HG03520 (cell line): ENCODE measurements around the gene PKD2.
"Not testable (repeated sequence)": the region's sequence is repeated elsewhere in the genome, so short reads cannot be mapped to it uniquely, and the experiment has no call there.

ENCODE experiments used
- ATAC-seq: cut with Tn5 transposase; IDR thresholded peaks from one replicate; pipeline ENCODE4 v1.9.1; 2021; ENCODE audit warnings: mild to moderate bottlenecking, moderate library complexity; ENCODE audit not compliant: unreplicated experiment

Gene PKD2

DNA sequence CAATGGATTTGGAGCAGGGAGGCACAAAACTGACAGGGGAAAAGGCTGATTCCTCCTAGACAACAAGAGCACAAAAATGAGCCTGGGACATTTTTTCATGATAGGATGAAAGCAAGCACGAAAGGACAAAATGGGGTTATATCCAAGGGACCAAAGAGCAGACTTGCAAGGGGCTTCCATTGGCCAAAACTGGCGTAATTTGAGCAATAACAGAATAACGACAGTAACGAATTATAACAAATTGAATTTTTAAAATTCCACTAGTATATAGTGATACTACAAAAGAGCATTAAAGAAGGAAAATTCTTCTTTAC lies 21.6 kb upstream of the PKD2 start:
- ATAC-seq, result no peak

DNA sequence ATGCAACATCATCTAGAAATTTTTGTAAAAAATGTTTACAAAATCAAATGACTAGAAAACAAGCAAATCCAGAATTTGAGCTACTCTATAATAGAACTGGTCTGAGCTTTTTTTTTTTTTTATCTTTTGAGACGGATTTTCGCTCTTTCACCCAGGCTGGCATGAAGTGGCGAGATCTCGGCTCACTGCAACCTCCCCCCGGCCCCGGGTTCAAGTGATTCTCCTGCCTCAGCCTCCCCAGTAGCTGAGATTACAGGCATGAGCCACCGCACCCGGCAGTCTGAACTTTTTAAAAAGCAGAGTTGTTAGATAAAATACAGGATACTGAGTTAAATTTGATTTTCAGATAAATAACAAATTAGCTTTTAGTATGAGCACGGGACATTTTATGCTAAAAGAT lies 20.9 kb upstream of the PKD2 start:
- no peak for ATAC-seq

DNA sequence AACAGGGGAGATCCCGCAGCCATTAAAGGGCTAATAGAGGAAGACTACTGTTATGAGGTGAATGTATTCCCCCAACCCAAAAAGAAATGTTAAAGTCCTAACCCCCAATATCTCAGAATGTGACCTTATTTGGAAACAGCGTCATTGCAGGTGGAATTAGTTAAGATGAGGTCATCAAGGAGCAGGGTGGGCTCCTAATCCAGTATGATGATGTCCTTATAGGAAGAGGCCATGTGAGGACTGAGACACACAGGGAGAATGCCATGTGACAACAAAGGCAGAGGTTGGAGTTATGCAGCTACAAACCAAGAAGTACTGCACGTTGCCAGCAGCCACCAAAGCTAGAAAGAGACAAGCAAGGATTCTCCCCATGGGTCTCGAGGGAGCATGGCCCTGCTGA lies 17.7 kb upstream of the PKD2 start:
- no peak for ATAC-seq

DNA sequence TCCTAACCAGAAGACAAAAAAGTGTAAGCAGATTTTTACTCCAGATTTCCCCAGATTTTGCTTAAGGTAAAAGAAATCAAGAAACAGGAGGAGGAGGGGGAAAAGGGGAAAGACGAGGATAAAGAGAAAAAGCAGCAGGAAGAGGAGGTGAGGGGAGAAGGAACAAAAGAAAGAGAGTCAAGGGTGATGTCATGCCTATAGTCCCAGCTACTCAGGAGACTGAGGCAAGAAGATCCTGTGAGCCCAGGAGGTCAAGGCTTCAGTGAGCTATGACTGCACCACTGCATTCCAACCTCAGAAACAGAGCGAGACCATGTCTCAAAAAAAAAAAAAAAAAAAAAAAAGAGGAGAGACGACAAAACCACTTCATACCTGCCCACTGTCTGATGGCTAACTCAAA lies 12.0 kb upstream of the PKD2 start:
- no peak for ATAC-seq

DNA sequence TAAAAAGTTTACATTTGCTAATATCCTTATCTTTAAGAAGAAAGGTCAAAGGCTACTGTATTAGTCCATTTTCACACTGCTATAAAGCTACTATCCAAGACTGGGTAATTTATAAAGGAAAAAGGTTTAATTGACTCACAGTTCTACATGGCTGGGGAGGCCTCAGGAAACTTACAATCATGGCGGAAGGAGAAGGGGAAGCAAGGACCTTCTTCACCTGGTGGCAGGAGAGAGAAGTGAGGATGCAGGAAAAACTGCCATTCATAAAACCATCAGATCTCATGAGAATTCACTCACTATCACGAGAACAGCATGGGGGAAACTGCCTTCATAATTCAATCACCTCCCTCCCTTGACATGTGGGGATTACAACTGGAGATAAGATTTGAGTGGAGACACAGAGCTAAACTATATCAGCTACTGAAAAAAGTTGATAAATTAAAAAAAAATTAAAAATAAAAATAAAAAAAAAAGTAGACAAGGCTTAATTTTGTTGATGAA lies 8.2 kb upstream of the PKD2 start:
- ATAC-seq, result not testable (repeated sequence)

DNA sequence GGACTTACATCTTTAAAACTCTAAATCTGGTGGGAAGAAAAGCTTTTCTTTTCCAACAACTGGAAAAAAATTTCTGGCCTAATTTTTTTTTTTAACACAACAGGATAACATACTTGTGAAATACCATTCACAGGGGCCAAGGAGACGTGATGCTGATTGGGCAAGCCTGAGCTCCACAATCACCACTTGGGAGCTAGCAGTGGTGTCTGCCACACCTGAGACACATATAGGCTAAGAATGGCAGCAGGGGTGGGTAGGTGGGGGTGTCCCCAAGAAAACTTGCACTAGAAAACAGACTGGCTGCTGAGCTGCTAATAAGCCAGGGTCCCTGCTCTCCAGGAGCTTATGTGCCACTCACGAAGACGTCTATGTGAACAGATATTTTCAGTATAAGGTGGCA lies 5.6 kb upstream of the PKD2 start:
- ATAC-seq, result no peak

DNA sequence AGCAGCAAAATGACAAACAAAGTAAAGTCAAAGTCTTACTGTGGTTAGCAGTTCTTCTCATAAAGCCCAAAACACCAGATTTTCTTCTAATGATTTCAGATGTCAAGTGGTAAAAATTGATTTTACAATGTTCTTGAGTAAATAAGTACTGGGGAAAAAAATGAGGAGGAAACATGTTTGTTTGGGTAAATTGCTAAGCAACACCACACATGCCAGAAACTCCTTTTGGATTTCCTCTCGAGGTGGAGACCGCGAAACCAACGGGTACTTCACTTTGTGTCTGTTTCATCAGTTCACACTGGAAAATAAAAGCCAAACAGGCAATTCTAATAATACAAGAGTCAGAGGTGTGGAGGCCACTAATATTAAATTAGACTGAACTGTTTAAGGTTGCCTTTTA lies 4.6 kb upstream of the PKD2 start:
- ATAC-seq, result no peak

DNA sequence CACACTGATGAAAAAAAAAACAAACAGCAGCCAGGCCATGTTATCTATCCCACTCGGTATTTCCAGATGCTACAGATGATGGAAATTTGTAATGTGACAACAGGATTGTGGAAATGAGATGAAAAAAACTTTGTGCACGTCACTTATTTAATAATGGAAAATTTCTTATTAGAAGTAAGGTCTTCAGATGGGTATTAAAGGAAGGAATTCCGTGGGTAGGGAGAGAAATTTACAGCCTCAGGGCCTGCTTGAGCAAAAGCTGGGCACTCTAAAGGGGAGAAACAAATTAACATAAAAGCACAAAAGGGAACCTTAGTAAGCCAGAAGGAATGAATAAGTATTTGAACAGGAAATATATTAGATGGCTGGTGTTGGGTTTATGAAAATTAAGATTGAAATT lies 4.2 kb upstream of the PKD2 start:
- no peak for ATAC-seq

DNA sequence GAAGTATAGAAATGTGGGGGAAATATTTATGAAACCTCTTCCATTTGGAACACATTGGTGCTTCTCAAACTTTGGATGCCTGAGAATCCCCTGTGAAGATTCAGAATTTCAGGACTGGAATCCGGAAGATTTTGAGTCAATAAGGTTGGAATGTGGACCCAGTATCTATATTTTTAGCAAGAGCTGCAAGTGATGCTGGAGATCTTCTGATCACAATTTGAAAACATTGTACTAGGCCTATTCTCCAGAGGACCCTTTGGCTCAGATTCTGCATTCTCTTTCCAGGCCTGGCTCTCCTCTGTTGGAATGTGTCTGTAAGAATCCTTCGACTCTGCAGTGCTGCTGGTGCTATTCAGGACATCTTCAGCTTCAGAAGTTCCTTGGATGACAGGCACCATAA lies 2.4 kb upstream of the PKD2 start:
- no peak for ATAC-seq

DNA sequence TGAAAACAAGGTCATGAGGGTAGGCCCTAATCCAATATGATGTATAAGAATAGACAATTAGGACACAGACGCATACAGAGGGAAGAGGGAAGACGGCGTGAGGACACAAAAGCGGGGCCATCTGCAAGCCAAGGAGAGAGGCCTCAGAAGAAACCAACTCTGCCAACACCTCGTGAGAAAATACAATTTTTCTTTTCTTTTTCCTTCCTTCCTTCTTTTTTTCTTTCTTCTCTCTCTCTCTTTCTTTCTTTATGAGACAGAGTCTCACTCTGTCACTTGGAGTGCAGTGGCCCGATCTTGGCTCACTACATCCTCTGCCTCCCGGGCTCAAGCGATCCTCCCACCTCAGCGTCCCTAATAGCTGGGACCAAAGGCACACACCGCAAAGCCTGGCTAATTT lies 1.5 kb upstream of the PKD2 start:
- no peak for ATAC-seq

DNA sequence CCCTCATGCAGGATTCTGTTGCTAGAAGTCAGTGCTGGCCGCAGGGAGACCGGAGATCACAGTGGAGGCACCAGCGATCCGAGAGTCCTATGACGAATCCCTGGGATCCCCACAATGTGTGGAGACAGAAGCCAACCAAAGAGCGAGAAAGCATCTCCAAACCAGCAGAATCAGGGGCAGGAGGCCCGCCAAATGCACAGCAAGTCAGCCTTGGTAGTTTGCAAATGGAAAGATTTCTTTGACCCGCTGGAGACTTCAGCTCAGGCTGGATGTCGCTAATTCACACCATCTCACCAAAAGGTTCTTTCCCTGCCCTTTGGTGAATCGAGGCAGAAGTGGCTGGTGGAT lies 505 bp upstream of the PKD2 start:
- no peak for ATAC-seq

DNA sequence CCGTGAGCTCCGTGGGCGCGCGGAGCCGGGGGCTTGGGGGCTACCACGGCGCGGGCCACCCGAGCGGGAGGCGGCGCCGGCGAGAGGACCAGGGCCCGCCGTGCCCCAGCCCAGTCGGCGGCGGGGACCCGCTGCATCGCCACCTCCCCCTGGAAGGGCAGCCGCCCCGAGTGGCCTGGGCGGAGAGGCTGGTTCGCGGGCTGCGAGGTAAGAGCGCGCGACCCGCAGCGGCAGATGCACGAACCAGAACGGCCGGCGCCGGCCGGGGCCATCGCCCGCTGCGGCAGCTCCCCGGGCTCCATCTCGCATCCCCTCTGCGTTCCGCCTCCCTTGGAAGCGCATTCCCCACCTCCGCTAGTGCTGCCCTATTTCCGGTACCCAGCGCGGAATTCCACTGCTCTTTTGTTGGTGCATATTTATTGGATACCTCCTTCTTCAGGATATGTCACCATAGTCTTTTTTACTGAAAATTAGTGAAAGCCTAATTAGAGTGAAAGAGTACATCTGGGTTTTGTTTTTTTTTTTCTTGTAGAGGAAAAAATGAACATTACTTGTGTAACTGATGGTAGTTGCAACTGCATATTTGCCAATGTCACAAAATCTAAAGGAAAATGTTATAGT lies 797 bp downstream of the PKD2 start:
- peak; percentile 32 for ATAC-seq

DNA sequence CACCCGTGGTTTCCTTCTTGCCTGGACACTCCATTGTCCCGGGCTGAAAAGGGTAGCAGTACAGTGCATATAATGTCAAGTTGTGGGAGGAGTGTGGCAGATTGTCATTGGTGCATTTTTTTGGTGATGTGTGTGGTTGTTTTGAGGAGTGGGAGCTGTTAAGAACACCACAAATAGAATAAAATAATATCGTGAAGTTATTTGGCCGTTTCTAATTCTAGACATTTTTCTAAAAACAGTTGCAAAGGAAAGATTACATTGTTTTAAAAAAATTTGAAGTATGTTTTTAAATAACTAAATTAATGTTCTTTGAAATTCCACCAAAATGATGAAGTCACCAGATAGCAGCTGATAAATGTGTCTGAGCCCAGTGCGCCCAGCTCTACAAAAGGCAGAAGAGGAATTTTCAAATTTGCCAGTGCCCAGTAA lies 1.3 kb downstream of the PKD2 start:
- no peak for ATAC-seq

DNA sequence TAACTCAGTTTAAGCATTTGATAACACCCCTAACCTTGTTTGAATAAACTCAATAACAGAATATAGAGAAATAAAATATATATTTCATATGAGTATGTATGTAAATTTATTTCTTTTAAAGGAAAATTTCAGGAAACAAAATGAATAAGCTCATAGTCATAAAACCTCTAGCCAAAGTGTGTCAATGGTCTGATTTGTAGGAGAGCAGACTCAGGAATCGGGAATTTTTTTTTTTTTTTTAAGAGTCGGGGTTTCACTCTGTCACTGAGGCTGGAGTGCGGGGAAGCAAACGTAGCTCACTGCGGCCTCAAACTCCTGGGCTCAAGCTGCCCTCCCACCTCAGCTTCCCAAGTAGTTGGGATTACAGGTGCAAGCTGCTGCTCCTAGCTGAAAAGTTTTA lies 2.4 kb downstream of the PKD2 start:
- no peak for ATAC-seq

DNA sequence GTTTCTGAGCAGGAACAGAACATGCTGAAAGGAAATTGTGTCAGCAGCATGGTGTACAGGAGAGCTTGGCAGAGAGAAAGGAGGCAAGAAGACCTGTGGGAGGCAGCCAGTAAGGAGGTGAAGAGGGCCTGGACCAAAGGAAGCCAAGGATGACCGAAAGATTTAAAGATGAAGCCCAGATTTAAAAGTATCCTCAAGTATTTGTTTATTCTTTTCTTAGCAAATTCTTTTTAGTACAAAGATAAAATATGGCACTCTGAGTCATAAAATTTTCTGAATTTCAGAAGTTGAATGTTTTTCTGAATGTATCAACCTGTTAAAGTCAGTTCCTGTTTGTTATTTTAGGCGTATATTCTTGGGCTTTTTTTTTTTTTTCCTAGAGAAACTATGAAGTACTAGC lies 3.5 kb downstream of the PKD2 start:
- no peak for ATAC-seq

DNA sequence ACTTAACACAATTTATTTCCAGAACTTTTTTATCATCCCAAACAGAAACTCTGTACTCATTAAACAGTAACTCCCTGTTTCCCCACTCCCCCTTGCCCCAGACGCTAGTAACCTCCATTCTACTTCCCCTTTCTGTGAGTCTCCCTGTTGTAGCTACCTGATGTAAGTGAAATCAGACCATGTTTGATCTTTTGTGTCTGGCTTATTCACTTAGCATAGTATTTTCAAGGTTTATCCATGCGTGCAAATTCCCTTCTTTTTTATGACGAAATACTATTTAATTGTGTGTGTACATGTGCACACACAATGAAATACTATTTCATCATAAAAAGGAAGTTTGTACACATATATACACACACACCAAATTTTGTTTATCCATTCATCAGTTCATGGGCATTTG lies 5.2 kb downstream of the PKD2 start:
- peak; percentile 56 for ATAC-seq

DNA sequence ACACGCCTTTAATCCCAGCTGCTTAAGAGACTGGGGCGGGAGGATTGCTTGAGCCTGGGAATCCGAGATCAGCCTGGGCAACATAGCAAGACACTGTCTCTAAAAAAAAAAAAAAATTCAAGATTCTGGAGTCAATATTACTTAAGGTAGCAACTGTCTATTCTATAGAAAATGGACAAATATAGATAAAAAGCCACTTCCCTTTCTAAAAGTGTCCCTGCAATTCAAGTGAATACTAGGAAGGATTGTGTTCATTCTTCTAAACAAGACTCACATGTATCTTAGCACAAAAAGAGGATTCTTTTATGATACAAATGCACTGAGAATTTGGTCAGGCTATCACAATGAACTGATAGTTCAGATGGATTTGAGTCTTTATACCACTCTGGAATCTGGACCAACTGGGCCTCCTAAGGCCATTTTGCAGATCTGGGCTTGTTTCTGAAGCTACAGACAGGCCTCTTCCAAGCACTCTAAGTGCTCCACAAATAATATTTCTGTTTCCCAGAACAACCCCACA lies 7.0 kb downstream of the PKD2 start:
- no peak for ATAC-seq

DNA sequence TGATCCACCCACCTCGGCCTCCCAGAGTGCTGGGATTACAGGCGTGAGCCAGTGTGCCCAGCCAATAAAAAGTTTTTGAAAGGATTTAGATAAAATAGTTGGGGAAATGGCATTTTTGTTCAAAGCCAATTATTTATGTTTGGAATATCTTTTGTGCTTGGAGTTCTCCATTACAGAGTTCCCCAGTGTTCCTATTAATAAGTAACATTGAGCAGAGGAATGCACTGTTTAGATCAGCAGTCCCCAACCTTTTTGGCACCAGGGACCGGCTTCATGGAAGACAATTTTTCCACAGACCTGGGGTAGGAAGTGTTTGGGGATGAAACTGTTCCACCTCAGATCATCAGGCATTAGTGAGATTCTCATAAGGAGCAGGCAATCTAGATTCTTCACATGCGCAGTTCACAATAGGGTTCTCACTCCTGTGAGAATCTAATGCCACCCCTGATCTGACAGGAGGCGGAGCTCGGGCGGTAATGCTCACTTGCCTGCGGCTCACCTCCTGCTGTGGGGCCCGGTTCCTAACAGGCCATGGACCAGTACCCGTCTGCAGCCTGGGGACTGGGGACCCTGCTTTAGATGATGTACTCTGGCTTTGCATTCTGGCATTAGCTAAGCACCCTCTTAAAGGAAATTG lies 8.3 kb downstream of the PKD2 start:
- ATAC-seq, result no peak

DNA sequence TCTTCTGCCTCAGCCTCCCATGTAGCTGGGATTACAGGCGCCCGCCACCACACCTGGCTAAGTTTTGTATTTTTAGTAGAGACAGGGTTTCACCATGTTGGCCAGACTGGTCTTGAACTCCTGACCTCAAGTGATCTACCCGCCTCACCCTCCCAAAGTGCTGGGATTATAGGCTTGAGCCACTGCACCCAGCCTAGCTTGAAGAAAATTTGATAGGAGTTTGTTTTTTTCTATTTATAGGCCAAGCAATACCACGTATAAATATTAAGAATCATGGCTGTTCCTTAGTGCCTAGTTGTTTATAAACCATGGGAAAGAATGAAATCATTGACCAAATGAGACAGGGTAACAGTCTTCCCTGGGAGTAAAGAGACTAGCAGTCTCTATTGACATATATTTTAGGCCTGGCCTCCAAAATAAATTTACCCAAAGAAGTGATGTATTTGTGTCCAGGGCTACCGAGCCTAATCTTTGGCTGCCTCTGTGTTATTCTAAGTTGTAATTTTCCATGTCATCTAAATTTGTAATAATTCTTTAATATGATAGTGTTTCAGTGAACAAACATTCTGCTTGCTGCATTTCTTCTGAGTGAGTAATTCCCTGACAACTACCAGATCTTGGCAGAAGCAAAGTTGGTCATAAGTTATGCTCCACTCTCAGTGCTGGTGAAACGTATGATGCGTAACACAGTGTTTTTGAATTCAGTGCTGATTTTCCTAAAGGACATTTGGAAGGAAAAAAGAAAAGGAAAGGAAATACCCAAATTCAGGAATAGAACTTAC lies 10.3 kb downstream of the PKD2 start:
- no peak for ATAC-seq

DNA sequence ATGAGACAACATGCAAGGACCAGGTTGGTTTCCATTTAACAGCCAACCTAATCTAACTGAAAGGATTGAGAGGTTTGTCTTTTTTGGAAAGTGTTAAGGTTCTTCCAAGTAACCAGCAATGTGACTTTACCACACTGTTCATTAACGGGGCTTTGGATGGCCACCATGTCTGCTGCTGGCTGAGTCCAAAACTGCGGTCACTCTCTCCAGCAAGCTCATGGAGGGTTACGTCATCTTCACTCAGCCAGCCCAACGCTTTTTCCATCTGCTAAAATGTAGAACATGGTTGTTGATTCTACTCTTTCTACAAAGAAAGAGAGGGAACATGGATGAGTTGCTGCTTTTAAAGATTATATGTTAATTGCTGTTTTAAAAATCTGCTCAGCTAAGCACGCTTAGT lies 11.0 kb downstream of the PKD2 start:
- ATAC-seq, result no peak

DNA sequence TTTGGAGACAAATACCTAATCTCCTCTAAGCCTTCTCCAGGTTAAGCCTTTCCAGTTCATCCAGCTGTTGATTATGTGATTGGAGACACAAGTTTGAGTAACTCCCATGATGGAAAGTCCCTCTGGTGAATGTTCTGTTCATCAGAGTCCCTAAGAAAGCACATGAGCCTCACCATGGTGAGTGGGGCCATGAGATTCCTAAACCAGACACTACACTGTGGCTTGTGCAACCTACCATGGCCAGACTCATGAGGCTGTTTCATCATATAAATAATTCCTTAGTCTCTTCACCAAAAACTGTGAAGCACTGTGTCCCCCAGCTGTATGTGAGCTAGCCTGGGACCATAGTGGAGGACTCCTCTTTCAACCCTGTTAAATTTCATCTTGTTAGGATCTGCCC lies 14.4 kb downstream of the PKD2 start:
- no peak for ATAC-seq

DNA sequence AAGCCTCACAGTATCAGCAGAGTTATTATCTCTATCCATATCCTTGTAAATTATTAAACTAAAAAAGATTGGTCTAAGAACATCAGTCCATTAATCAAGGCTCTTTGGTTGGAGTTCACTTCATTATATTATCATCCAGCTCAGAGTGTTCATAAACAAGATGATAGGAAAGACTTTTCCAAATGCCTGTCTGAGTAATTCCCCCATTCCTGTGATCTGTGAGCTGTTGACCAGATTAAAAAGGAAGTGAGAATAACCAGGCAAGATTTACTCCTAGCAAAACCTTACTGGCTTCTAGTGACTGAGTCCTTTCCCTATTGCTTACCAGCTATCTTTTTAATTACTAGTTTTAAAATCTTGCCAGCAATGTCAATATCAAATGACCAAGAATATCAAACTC lies 14.9 kb downstream of the PKD2 start:
- ATAC-seq, result no peak
